ENCODE data around the gene NAA80.

The NAA80 gene

DNA sequence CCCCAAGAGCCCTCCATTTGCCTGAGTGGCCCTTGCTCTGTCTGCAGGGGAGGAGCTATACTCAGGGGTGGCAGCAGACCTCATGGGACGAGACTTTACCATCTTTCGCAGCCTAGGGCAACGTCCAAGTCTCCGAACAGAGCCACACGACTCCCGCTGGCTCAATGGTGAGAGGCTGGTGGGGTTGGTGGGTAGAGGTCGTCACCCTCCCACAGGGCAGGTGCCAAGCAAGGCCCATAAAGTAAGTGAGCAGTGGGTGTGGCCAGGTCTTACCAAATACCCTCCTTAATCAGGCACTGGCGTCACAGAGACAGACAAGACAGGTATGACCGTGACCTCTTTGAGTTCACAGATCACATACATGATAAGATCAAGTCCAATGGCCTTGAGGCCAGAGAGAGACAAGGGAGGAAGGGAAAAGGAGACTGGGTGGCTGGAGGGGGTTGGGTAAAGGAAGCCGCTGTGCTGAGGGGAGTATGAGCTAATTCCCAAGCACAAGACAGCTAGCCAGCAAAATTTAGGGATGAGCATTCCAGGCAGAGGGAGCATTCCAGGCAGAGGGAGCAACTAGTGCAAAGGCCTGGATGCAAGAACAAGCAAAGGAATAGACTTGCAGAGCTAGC, 27.8 kb downstream of the NAA80 start:
- FAIRE-seq: no peak
- DNase-seq (ENCODE audit: insufficient read length, low spot score): no peak

DNA sequence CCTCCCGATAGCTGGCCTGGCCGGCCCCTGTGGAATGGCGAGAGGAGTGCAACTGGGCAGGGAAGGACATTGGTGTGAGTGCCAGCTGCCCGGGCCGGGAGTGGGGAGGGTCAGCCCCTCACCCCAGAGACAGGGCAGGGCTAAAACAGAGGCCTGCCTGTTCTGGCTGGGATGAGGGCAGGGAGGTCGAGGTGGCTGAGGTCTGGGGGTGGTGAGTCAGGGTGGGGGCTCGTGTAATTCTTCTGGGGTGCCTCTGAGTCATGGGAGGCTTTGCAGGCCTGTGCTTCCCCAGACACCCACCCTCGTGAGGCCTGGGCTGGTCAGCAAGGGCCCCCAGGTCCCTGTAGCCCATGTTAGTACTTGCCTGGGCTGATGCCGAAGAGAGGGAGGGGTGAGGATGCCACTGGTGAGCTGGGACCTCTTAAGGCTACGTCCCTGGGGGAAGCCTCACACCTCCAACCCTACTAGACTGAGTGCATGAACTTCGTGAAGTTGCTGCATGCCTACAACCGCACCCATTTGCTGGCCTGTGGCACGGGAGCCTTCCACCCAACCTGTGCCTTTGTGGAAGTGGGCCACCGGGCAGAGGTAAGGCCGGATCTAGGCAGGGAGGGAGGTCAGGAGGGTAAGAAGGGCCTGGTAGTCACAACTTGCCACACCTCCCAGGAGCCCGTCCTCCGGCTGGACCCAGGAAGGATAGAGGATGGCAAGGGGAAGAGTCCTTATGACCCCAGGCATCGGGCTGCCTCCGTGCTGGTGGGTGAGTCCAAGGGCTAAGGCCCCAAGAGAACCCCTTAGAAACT, 28.6 kb downstream of the NAA80 start:
- DNase-seq (ENCODE audit: insufficient read length, low spot score) (no peak), FAIRE-seq (no peak)
- TF ChIP-seq, protein P1, sequence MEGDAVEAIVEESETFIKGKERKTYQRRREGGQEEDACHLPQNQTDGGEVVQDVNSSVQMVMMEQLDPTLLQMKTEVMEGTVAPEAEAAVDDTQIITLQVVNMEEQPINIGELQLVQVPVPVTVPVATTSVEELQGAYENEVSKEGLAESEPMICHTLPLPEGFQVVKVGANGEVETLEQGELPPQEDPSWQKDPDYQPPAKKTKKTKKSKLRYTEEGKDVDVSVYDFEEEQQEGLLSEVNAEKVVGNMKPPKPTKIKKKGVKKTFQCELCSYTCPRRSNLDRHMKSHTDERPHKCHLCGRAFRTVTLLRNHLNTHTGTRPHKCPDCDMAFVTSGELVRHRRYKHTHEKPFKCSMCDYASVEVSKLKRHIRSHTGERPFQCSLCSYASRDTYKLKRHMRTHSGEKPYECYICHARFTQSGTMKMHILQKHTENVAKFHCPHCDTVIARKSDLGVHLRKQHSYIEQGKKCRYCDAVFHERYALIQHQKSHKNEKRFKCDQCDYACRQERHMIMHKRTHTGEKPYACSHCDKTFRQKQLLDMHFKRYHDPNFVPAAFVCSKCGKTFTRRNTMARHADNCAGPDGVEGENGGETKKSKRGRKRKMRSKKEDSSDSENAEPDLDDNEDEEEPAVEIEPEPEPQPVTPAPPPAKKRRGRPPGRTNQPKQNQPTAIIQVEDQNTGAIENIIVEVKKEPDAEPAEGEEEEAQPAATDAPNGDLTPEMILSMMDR (IDR thresholded peaks at IDR 0.05; ENCODE audit: insufficient read depth, missing control alignments): no peak

More for the DNA sequence above, 27.8 kb downstream of the NAA80 start:
- TF ChIP-seq, protein P1 (IDR thresholded peaks at IDR 0.05; ENCODE audit: insufficient read depth, missing control alignments): no peak

DNA sequence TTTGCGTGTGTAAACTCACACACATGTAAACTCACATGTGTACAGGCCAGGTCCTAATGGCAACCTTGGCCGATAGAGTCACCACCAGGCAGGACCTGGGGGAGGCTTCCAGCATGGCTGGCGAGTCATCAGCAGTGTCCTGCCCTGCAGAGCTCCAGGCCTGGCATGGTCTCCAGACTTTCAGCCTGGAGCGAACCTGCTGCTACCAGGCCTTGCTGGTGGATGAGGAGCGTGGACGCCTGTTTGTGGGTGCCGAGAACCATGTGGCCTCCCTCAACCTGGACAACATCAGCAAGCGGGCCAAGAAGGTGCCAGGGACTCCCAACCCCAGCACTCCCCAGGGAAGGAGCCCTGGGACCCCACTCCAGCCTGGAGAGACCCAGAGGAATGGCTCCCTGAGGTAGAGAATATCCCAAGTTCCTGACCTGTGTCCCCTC, 29.2 kb downstream of the NAA80 start:
- DNase-seq (ENCODE audit: insufficient read length, low spot score) (no peak), FAIRE-seq (no peak)
- TF ChIP-seq, protein P1 (IDR thresholded peaks at IDR 0.05; ENCODE audit: insufficient read depth, missing control alignments): no peak

DNA sequence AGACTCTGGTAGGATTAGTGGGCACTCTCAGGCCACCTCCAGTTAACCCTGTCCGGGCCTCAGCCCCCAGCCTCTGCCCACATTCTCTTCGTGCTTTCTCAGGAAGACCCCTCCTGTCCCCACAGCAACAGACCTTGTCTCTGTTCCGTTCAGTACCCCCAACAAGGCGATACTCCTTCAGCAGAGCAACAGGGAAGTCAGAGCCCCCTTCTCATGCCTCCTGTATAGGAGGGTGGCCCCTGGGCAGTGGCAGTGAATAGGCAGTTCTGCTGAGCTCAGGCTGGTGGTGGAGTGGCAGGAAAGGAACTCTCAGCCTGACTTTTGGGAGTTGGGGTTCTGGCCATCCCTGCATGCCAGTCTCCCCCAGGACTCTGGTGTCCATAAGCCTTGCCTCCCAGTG, 29.7 kb downstream of the NAA80 start:
- TF ChIP-seq, protein P1 (IDR thresholded peaks at IDR 0.05; ENCODE audit: insufficient read depth, missing control alignments): no peak
- DNase-seq (ENCODE audit: insufficient read length, low spot score): no peak
- no peak for FAIRE-seq

DNA sequence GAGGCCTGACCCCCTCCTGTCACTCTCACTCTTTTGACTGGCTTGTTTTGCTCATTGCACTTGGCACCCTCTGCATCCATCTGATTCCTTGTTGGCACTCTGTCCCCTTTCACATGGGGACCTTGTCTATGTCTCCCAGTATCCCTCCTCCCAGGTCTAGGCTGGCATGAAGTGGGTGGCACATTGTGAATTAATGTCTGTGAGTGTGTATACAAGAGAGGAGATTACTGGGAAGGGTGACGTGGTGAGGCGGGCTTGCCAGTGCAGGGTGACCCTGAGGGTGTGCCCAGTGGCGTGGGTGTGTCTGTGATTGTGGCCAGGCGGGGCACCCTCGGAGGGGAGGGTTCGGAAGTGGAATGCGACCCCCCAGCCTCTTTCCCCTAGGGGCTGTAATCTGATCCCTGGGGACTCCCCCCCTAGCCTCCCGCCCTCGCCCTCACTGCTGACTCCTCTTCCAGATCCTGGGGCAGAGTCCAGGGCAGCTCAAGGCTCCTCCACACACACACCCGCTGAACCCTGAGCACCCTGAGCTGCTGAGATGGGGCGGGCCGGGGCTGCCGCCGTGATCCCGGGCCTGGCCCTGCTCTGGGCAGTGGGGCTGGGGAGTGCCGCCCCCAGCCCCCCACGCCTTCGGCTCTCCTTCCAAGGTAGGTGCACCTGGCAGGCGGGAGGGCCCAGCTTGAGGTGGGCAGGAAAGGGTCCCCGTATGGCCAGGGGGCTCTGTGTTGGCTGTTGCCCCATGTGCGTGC, 30.3 kb downstream of the NAA80 start, which contains the start of gene SEMA3B:
Gene SEMA3B (plus strand): TSS at position 445 of the 749 bp plus-strand sequence. CDS start 94 bp downstream, at position 539.
- TF ChIP-seq, protein P1 (IDR thresholded peaks at IDR 0.05; ENCODE audit: insufficient read depth, missing control alignments): no peak
- FAIRE-seq (no peak), DNase-seq (ENCODE audit: insufficient read length, low spot score) (no peak)

DNA sequence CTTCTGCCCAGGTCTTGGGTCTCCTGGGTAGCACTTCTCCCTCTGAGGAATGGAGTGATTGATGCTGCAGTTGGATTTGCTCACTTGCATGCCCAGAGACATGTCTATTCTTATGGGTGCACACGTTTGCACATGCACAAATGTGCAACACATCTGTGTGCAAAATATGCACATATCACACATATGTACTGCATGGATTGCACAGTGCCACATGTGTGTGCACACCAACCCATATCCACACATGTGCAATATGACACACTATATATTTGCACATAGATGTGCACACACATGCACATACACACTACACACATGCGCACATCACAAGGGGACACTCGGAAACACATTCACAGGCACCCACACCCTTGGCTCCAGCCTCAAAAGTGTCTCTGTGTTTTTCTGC, 30.9 kb downstream of the NAA80 start:
- DNase-seq (ENCODE audit: insufficient read length, low spot score) (no peak), FAIRE-seq (no peak)
- TF ChIP-seq, protein P1 (IDR thresholded peaks at IDR 0.05; ENCODE audit: insufficient read depth, missing control alignments): no peak

Data from D721Med (cell line).